H9 (cell line): ENCODE data around the gene STOM. TPM values are rescaled to one million over a fixed set of nuclear protein-coding genes. Genes with fewer than 3 reads are reported as not detected.

Experiments used
- DNase-seq: peaks from one replicate; pipeline ENCODE4 v3.0.0-alpha.2; 2017
- H2AFZ ChIP-seq: one replicate; pipeline ENCODE4 v1.6.1; 2013; ENCODE audit warnings: mild to moderate bottlenecking, low read length, control low read depth, moderate library complexity
- H2AK5ac ChIP-seq: 2 replicates; pipeline ENCODE4 v1.6.1; 2013; ENCODE audit warnings: low read length, control low read depth, mixed read lengths; ENCODE audit not compliant: insufficient read length
- H2BK120ac ChIP-seq: one replicate; pipeline ENCODE4 v1.6.1; 2013; ENCODE audit warnings: low read depth, mild to moderate bottlenecking, low read length, control low read depth, inconsistent platforms; ENCODE audit not compliant: poor library complexity, severe bottlenecking
- H2BK12ac ChIP-seq: 2 replicates; pipeline ENCODE4 v1.6.1; 2013; ENCODE audit warnings: low read length, control low read depth, mixed read lengths, low read depth; ENCODE audit not compliant: insufficient read length
- H2BK15ac ChIP-seq: 2 replicates; pipeline ENCODE4 v1.6.1; 2013; ENCODE audit warnings: low read depth, low read length, control low read depth
- H2BK20ac ChIP-seq: one replicate; pipeline ENCODE4 v1.6.1; 2013; ENCODE audit warnings: low read depth, mild to moderate bottlenecking, low read length, control low read depth, inconsistent platforms; ENCODE audit not compliant: poor library complexity, severe bottlenecking
- H2BK5ac ChIP-seq: 2 replicates; pipeline ENCODE4 v1.6.1; 2013; ENCODE audit warnings: low read length, control low read depth, mixed read lengths; ENCODE audit not compliant: insufficient read length
- H3K14ac ChIP-seq: 2 replicates; pipeline ENCODE4 v1.6.1; 2013; ENCODE audit warnings: low read length, control low read depth; ENCODE audit not compliant: insufficient read depth
- H3K18ac ChIP-seq: 2 replicates; pipeline ENCODE4 v1.6.1; 2013; ENCODE audit warnings: low read depth, mild to moderate bottlenecking, mixed read lengths, low read length, control low read depth; ENCODE audit not compliant: insufficient read length
- H3K23ac ChIP-seq: 2 replicates; pipeline ENCODE4 v1.6.1; 2013; ENCODE audit warnings: low read length, control low read depth, mixed read lengths, low read depth; ENCODE audit not compliant: insufficient read length
- H3K23me2 ChIP-seq: 2 replicates; pipeline ENCODE4 v1.6.1; 2013; ENCODE audit warnings: low read depth, mild to moderate bottlenecking, mixed read lengths, low read length, control low read depth; ENCODE audit not compliant: insufficient read length, poor library complexity, severe bottlenecking
- H3K27ac ChIP-seq: 2 replicates; pipeline ENCODE4 v1.5.1; 2013; ENCODE audit warnings: low read length, control low read depth, mixed read lengths, low read depth; ENCODE audit not compliant: insufficient read length
- H3K27me3 ChIP-seq: 2 replicates; pipeline ENCODE4 v1.6.1; 2013; ENCODE audit warnings: low read length, control low read depth, inconsistent platforms; ENCODE audit not compliant: insufficient read depth
- H3K4ac ChIP-seq: 2 replicates; pipeline ENCODE4 v1.6.1; 2013; ENCODE audit warnings: low read depth, mild to moderate bottlenecking, control low read depth, inconsistent platforms, low read length, moderate library complexity
- H3K4me1 ChIP-seq: 2 replicates; pipeline ENCODE4 v1.6.1; 2013; ENCODE audit warnings: low read length, control low read depth, inconsistent platforms; ENCODE audit not compliant: insufficient read depth
- H3K4me2 ChIP-seq: 2 replicates; pipeline ENCODE4 v1.6.1; 2013; ENCODE audit warnings: low read length, control low read depth, mixed read lengths; ENCODE audit not compliant: insufficient read length, insufficient read depth
- H3K56ac ChIP-seq: 2 replicates; pipeline ENCODE4 v1.6.1; 2013; ENCODE audit warnings: low read depth, mild to moderate bottlenecking, mixed read lengths, low read length, control low read depth; ENCODE audit not compliant: insufficient read length
- H3K79me1 ChIP-seq: 2 replicates; pipeline ENCODE4 v1.6.1; 2013; ENCODE audit warnings: low read depth, mild to moderate bottlenecking, moderate library complexity, low read length, control low read depth, inconsistent platforms; ENCODE audit not compliant: insufficient read depth, poor library complexity, severe bottlenecking
- H3K79me2 ChIP-seq: 2 replicates; pipeline ENCODE4 v1.6.1; 2013; ENCODE audit warnings: low read length, control low read depth, inconsistent platforms; ENCODE audit not compliant: insufficient read depth
- H3K9ac ChIP-seq: 2 replicates; pipeline ENCODE4 v1.6.1; 2013; ENCODE audit warnings: low read length, control low read depth, mixed read lengths; ENCODE audit not compliant: insufficient read length; ENCODE audit errors: extremely low read depth
- H3K9me3 ChIP-seq: one replicate; pipeline ENCODE4 v1.6.1; 2013; ENCODE audit warnings: low read depth, low read length, inconsistent platforms; ENCODE audit not compliant: control insufficient read depth
- H3T11ph ChIP-seq: one replicate; pipeline ENCODE4 v1.6.1; 2013; ENCODE audit warnings: mild to moderate bottlenecking, low read length, control low read depth, inconsistent platforms
- H4K20me1 ChIP-seq: one replicate; pipeline ENCODE4 v1.6.1; 2013; ENCODE audit not compliant: control insufficient read depth, insufficient read length, insufficient read depth
- H4K5ac ChIP-seq: 2 replicates; pipeline ENCODE4 v1.6.1; 2013; ENCODE audit warnings: low read depth, mild to moderate bottlenecking, mixed read lengths, low read length, control low read depth; ENCODE audit not compliant: insufficient read length
- H4K8ac ChIP-seq: replicated peaks from 2 replicates; pipeline ENCODE4 v1.6.1; 2013; ENCODE audit warnings: low read length, control low read depth, mixed read lengths, low read depth; ENCODE audit not compliant: insufficient read length
- H4K91ac ChIP-seq: 2 replicates; pipeline ENCODE4 v1.6.1; 2013; ENCODE audit warnings: low read depth, mild to moderate bottlenecking, moderate library complexity, mixed read lengths, low read length, control low read depth; ENCODE audit not compliant: insufficient read length
- H3K27ac Mint-ChIP-seq, 3 experiments: 2 replicates in 2 of 3; 3 replicates in 1 of 3; pipeline ENCODE4 v1.8.0; 2020 to 2021; ENCODE audit warnings: mixed read lengths in 3 of 3, mild to moderate bottlenecking in 1 of 3, moderate library complexity in 1 of 3
- H3K27me3 Mint-ChIP-seq: 2 replicates; pipeline ENCODE4 v1.8.0; 2021; ENCODE audit warnings: low read depth, mild to moderate bottlenecking, moderate library complexity, mixed read lengths
- H3K36me3 Mint-ChIP-seq, 3 experiments: 2 replicates in 2 of 3; 3 replicates in 1 of 3; pipeline ENCODE4 v1.8.0; 2020 to 2021; ENCODE audit warnings: low read depth in 3 of 3, mixed read lengths in 3 of 3; ENCODE audit not compliant: insufficient read depth in 1 of 3
- H3K4me1 Mint-ChIP-seq, 2 experiments: 2 replicates each; pipeline ENCODE4 v1.8.0; 2020; ENCODE audit warnings: mixed read lengths in 2 of 2
- H3K4me3 Mint-ChIP-seq, 2 experiments: 2 replicates in 1 of 2; 3 replicates in 1 of 2; pipeline ENCODE4 v1.8.0; 2020 to 2021; ENCODE audit warnings: mild to moderate bottlenecking in 2 of 2, mixed read lengths in 2 of 2, moderate library complexity in 1 of 2
- H3K9me3 Mint-ChIP-seq, 2 experiments: 2 replicates in 1 of 2; 3 replicates in 1 of 2; pipeline ENCODE4 v1.8.0; 2020; ENCODE audit warnings: mild to moderate bottlenecking in 2 of 2, mixed read lengths in 2 of 2, moderate library complexity in 1 of 2
- CTCF ChIP-seq: fragments of 200-600 bp; sonication (generic); conservative IDR thresholded peaks from 3 replicates; pipeline ENCODE4 v1.8.0; 2021; ENCODE audit warnings: antibody characterized with exemption, mild to moderate bottlenecking
- WGBS: extraction: QIAGEN DNeasy Blood & Tissue Kit; methylation state at CpG from one replicate; pipeline ENCODE4 v1.1.7; 2013; ENCODE audit warnings: missing lambda C conversion rate, low lambda C conversion rate, mixed read lengths; ENCODE audit not compliant: insufficient read length; ENCODE audit errors: extremely low coverage; 5-methylcytosine and 5-hydroxymethylcytosine counted together
- total RNA-seq: library from RNA; stranded (reverse); gene quantifications from 2 replicates; pipeline ENCODE4 v1.2.1, GENCODE V29; 2021

The STOM gene
- total RNA-seq, 1 experiment from 2014 or later, result 15.3 TPM

DNA sequence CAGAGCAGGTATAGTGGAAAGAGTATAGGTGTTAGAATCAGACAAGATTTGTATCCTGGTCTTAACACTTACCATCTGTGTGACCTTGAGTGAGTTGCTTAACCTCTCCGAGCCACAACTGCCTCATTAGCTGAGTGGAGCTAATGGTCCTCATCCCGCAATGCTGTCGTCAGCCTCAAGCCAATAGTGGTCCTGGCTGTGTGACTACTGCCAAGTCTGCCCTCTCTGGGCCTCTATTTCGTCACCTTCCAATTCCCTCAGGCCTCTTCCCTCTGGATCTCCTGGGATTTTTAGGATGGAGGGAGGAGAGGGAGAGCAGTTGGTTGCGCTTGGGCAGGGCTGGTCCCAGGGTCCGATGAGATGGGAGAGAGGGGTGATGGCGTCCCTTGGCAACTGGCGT lies 41.6 kb downstream of the STOM start:
- Histone ChIP-seq H3K23me2 (no peaks in the 10 kb centered on the region), H4K20me1 (no peaks in the 10 kb centered on the region), H4K5ac (no peak overlapping the region), H3K27me3 (no peaks in the 10 kb centered on the region), H2BK120ac (no peak overlapping the region), H2BK12ac (no peak overlapping the region), H3K4me1 (no peaks in the 10 kb centered on the region), H3K79me1 (no peaks in the 10 kb centered on the region), H4K91ac (no peak overlapping the region), H3K27ac (no peak overlapping the region), H2AFZ (no peak overlapping the region), H3K18ac (no peak overlapping the region), H4K8ac (no peak overlapping the region), H2BK20ac (no peak overlapping the region), H3T11ph (no peak overlapping the region), H3K79me2 (no peaks in the 10 kb centered on the region), H3K4me2 (no peak overlapping the region), H3K56ac (no peak overlapping the region), H2AK5ac (no peak overlapping the region), H2BK5ac (no peak overlapping the region), H2BK15ac (no peak overlapping the region), H3K14ac (no peak overlapping the region), H3K9me3 (no peaks in the 10 kb centered on the region), H3K23ac (no peak overlapping the region), H3K9ac (no peak overlapping the region), H3K4ac (no peak overlapping the region)
- H3K27me3 Mint-ChIP-seq, result peaks cover 2% of the 10 kb centered on the region
- H3K27ac Mint-ChIP-seq, result no peak overlapping the region
- H3K36me3 Mint-ChIP-seq, result peaks cover 0 to 11% (median 9%) of the 10 kb centered on the region in 3 experiments; a peak in 4 of 7 replicates
- no peak for DNase-seq
- peaks cover 0 to 9% of the 10 kb centered on the region in 2 experiments; a peak in 1 of 4 replicates for H3K4me1 Mint-ChIP-seq
- H3K9me3 Mint-ChIP-seq, result no peaks in the 10 kb centered on the region
- TF ChIP-seq CTCF, result no peak
- no peak overlapping the region for H3K4me3 Mint-ChIP-seq
- WGBS, result no CpG with 5 or more reads among the region's 8 CpGs
